Measurements from ENCODE around the gene ST6GAL2. TPM values are rescaled to one million over a fixed set of nuclear protein-coding genes. Genes with fewer than 3 reads are reported as not detected.

ST6GAL2 gene
- total RNA-seq, 1 donor from 2014 or later: not detected

GRCh38 chr2:106904242-106904641, 18.3 kb upstream of the ST6GAL2 start:
- FAIRE-seq: no peak
- no peak for TF ChIP-seq CTCF (IDR thresholded peaks at IDR 0.05; ENCODE audit: insufficient read depth, low read length, severe bottlenecking)
- no peak for DNase-seq (ENCODE audit: low read depth)
- H3K4me3 ChIP-seq (ENCODE audit: low read depth, low read length): no peak overlapping the region
- H3K36me3 ChIP-seq (ENCODE audit: control insufficient read depth, insufficient read depth, low read length): no peaks in the 10 kb centered on the region
- H3K27me3 ChIP-seq (ENCODE audit: control insufficient read depth, insufficient read depth, low read length): no peaks in the 10 kb centered on the region

GRCh38 chr2:106899786-106900530, 14.0 kb upstream of the ST6GAL2 start:
- Histone ChIP-seq H3K4me3 (ENCODE audit: low read depth, low read length) (no peak overlapping the region), H3K27me3 (ENCODE audit: control insufficient read depth, insufficient read depth, low read length) (no peaks in the 10 kb centered on the region), H3K36me3 (ENCODE audit: control insufficient read depth, insufficient read depth, low read length) (no peaks in the 10 kb centered on the region)
- DNase-seq (ENCODE audit: low read depth) (no peak), FAIRE-seq (peak; percentile 84)
- no peak for TF ChIP-seq CTCF (IDR thresholded peaks at IDR 0.05; ENCODE audit: insufficient read depth, low read length, severe bottlenecking)

- Histone ChIP-seq H3K4me3 (ENCODE audit: low read depth, low read length) (no peak overlapping the region), H3K36me3 (ENCODE audit: control insufficient read depth, insufficient read depth, low read length) (no peaks in the 10 kb centered on the region), H3K27me3 (ENCODE audit: control insufficient read depth, insufficient read depth, low read length) (no peaks in the 10 kb centered on the region)
- FAIRE-seq (no peak), DNase-seq (ENCODE audit: low read depth) (no peak)
- TF ChIP-seq CTCF (IDR thresholded peaks at IDR 0.05; ENCODE audit: insufficient read depth, low read length, severe bottlenecking): no peak
Measured at GRCh38 chr2:106894545-106894944, 8.6 kb upstream of the ST6GAL2 start.

- no peak for TF ChIP-seq CTCF (IDR thresholded peaks at IDR 0.05; ENCODE audit: insufficient read depth, low read length, severe bottlenecking)
- DNase-seq (ENCODE audit: low read depth) (no peak), FAIRE-seq (no peak)
- Histone ChIP-seq H3K27me3 (ENCODE audit: control insufficient read depth, insufficient read depth, low read length) (no peaks in the 10 kb centered on the region), H3K4me3 (ENCODE audit: low read depth, low read length) (no peak overlapping the region), H3K36me3 (ENCODE audit: control insufficient read depth, insufficient read depth, low read length) (no peaks in the 10 kb centered on the region)
Measured at GRCh38 chr2:106892048-106892447, 6.1 kb upstream of the ST6GAL2 start.

- no peaks in the 10 kb centered on the region for H3K36me3 ChIP-seq (ENCODE audit: control insufficient read depth, insufficient read depth, low read length)
- no peak for DNase-seq (ENCODE audit: low read depth)
- FAIRE-seq: no peak
- TF ChIP-seq CTCF (IDR thresholded peaks at IDR 0.05; ENCODE audit: insufficient read depth, low read length, severe bottlenecking): no peak
- H3K27me3 ChIP-seq (ENCODE audit: control insufficient read depth, insufficient read depth, low read length): no peaks in the 10 kb centered on the region
- H3K4me3 ChIP-seq (ENCODE audit: low read depth, low read length): no peak overlapping the region
Measured at GRCh38 chr2:106890606-106891005, 4.6 kb upstream of the ST6GAL2 start.

Measured in bronchial epithelial cell (primary cell).